ENCODE data around the gene MIP.
"Not testable (repeated sequence)": the region's sequence is repeated elsewhere in the genome, so short reads cannot be mapped to it uniquely, and the experiment has no call there.

Gene MIP

DNA sequence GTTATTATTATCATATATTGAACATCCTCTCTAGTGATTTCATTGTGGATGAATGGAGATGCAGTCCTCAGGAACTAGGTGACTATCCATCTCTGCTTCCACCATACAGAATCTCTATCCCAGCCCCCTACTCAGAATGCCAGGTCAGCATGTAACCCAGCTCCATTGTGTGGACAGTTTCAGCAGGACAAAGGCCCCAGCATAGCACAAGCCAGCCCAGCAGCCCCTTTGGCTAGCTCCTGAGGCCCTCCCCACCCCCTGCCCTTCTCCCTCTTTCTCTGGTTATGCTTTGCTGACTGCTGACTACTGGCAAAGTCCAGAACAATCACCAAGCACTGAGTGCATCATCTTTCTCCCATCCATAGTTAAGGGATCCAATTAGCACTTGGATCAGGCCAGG lies 8.1 kb upstream of the MIP start:
- no peak for DNase-seq

DNA sequence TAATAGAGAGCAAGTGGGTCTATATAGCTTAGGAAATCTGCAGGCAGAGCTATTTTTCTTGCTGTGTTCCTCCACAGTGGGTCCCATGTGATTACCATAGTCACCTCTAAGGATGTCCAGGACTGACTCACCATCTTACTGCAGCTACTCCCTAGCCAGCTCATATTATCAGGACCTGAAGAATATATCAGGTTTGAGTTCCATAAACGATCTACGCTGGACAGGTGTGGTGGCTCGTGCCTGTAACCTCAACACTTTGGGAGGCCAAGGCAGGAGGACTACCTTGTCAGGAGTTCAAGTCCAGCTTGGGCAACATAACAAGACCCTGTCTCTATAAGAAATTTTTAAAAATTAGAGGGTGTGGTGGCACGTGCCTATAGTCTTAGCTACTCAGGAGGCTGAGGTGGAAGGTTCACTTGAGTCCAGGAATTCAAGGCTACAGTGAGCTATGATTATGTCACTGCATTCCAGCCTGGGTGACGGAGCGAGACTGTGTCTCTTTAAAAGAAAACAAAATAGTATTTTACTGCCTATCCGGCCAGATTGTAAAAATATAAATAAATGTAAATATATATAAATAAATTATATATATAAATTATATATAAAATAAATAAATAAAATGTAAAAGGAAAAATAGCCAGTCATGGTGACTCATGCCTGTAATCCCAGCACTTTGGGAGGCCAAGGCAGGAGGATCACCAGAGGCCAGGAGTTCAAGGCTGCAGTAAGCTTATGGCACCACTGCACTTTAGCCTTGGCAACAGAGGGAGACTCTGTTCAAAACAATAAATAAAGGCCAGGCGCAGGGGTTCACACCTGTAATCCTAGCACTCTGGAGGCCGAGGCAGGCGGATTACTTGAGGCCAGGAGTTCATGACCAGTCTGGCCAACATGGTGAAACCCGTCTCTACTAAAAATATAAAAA lies 7.0 kb upstream of the MIP start:
- DNase-seq = no peak

- DNase-seq = no peak
Observed at GRCh38 chr12:56457817-56458216, 3.4 kb upstream of the MIP start.

GRCh38 chr12:56451147-56451546 lies 3.3 kb downstream of the MIP start:
- DNase-seq = no peak

GRCh38 chr12:56450241-56450640 lies 4.2 kb downstream of the MIP start:
- no peak for DNase-seq

DNA sequence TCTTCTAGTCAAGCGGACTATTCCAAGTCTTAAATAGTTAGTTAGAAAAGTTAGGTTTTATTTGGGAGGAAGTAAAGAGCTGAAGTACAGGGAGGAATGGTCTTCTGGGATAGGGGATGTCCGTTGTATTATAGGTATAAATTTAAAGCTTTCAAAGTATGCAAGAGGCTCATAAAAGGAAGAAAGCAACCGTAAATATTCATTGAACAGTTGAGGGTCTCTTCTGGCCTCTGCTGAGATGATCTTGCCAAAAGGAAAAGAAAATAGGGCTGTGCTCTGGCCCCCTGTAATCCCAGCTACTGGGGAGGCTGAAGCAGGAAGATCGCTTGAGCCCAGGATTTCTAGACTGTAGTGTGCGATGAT lies 4.9 kb downstream of the MIP start:
- DNase-seq = no peak

DNA sequence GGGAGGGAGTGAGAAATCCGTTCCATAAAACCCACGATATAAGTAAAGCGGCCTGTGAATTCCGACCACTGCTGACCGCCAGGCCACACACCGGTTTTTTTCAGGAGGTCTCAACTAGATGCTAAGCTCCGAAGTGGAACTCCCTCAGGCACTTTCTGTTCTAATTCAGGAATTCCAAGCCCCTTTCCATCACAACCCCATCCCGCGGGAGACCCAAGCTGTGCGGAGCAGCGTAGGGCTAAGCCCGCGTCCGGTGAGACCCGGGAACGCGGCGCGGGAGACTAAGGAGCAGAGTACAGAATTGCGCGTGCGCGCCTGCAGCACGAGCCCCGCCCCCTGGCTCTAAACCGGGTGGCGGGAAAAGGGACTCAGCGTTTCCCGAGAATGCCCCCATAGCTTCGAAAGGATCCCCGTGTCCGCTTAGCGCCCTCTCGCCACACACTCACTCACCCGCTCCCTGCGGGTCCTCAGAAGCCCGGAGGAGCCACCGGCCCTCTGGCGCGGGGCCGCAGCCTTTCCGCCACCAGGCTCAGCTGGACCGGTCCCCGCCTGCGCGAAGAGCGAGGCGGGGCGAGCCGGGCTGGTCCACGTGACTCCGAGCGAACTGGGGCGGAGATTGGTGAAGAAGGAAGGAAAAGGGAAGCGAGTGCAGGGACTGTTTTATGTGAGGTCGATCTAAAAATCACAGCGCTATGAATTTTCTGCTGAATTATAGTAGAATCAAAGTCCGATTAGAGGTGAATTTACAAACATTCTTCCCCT lies 5.4 kb downstream of the MIP start, which contains the start of gene TIMELESS:
Gene TIMELESS, minus strand, starts transcription at position 567 of the 762 bp plus-strand sequence. CDS start 15,256 bp downstream, outside the sequence.
- DNase-seq = peak; percentile 85

DNA sequence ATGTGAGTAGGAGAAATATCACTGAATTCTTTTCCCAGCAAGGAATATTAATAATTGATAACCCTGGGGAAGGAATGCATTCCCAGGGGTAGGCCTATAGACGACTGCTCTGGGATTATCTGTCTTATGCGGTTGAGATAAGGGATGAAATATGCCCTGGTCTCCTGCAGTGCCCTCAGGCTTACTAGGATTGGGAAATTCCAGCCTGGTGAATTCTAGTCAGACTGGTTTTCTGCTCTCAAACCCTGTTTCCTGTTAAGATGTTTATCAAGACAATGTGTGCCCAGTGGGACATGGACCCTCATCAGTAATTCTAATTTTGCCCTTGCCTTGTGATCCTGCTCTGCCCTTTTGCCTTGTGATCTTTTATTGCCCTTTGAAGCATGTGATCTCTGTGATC lies 11.2 kb downstream of the MIP start:
- DNase-seq = not testable (repeated sequence)

DNA sequence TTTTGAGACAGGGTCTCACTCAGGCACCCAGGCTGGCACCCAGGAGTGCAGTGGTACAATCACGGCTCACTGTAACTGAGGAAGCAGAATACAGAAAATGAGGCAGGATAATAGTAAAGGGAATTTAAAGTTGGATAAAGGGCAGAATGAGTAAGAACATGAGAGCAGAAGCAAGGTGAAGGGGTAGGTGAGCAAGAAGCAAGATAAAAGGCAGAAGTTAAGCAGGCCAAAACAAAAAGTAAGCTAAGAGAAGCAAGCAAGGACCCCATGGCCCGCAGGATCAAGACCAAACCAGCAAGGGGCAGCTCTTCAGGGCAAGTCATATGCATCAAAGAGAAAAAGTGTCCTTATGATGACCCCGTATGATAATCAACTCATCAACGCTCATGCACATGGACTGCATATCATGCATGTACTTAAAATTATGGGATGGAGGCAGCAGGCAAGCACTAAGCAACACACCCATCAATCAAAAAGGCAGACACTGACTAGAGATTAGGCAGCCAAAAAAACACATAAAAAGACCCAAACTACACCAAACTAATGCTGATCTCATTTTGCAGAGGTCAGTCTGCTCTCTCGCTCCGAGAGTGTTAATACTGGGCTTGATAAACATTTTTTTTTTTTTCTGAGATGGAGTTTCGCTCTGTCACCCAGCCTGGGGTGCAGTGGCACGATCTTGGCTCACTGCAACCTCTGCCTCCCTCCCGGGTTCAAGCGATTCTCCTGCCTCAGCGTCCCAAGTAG lies 16.9 kb downstream of the MIP start:
- no peak for DNase-seq

- no peak for DNase-seq
Observed at GRCh38 chr12:56434828-56435227, 19.6 kb downstream of the MIP start.

DNA sequence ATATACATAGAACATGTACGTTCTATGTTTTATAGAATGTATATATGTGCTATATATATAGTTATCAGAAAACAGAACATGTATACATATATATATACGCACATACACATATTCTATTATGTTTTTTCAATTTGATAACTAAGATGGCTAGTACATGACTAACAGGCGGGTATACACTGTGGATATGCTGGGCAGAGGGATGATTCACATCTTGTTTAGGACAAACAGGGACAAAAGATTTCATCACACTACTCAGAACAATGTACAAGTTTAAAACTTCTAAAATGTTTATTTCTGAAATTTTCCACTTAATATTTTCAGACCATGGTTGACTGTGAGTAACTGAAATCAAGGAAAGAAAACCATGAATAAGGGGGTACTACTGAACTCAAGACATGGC lies 22.6 kb downstream of the MIP start:
- no peak for DNase-seq

GRCh38 chr12:56431288-56431687 lies 23.2 kb downstream of the MIP start:
- no peak for DNase-seq

DNA sequence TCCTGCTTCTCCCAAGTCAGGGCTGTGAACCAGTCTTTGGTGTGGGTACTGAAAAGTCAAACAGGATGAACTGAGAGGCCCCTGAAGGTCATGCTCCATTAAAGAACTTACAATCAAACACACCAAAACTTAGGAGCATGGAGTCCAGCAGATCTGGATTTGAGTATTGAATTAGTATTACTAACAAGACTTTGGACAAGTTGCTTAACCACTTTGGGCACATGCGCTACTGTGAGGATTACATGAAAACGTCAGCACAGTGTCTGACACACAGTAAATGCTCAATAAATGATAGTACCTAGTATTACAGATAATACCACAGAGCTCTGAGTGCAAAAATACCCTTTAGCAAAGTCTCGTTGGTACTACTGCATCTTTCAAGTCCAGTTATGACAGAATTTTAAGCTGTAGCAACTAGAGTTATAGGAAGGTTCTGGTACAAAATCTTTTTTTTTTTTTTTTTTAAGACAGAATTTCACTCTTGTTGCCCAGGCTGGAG lies 28.5 kb downstream of the MIP start:
- no peak for DNase-seq

DNA sequence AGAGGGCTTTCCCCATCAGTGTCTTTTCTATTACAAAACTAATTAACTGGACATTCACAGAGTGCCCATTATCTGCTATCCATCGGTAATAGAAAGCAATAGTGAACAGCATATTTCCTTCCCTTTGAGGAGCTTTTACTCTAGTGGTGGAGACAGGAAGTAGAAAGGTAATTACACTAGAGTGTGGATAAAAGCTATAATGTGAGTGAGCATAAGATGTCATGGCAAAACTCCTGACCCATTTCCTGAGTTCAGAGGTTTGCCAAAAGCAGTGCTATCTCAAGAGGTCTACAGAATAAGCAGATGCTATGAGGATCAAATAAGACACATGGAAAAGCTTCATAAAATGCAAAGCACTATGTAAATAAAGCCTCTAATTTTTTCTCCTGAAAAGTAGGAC lies 29.3 kb downstream of the MIP start:
- DNase-seq = no peak

- DNase-seq = no peak
Observed at GRCh38 chr12:56420411-56420810, 34.0 kb downstream of the MIP start.

DNA sequence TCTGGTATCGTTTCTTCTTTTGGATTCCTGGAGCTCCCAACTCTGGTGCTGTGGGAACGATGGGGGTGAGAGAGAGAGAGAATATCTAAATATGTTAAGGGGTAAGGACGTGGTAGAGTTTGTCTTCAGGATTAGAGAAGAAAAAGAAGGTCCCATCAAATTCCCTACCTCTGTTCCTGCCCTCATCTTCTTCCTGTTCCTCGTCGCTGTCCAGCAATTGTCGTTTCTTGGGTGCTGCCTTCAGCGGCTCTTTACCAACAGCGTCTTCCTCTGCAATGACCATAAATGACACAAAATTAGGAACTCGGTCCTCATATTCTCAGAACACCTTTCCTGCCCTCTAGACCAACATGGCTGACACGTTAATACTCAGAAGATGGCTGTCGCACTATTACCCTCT lies 36.7 kb downstream of the MIP start:
- DNase-seq = no peak

DNA sequence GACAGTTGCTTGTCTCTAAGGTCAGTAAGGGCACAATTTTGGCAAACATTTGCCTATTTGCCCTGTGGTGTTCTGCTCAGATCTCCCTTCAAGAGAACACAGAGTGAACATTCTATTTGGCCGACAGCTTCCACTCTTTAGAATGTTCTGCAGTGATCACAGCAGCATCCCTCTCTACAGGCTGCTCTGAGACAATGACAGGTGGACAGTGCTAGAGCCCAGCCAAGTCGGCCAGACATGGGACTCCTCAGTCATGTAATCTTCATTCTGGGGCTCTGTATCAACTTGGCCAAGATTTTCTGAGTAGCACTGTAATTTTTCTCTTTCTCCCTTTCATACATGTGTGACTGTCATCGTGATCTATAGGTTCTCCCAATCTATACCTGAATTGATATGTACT lies 40.1 kb downstream of the MIP start:
- DNase-seq = no peak

GRCh38 chr12:56413392-56413791 lies 41.1 kb downstream of the MIP start:
- DNase-seq = no peak

- DNase-seq = no peak
Observed at GRCh38 chr12:56411781-56412639, 42.4 kb downstream of the MIP start.

DNA sequence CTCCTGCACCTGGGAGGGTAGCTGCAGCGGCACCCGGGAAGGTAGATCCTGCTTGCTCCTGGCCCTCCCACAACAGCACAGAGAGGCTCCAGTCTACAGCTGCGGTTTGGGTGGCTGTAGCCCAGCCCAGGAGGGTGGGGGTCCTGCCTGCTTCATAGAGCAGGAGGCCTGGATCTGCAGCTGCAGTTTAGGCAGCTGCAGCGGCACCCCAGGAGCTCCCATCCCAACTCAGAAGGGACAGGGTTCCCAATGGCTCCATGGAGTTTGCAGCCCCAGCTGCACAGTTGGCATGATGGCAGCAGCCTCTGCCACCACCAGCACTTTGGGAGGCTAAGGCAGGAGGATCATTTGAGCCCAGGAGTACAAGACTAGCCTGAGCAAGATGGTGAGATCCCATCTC lies 43.7 kb downstream of the MIP start:
- no peak for DNase-seq

DNA sequence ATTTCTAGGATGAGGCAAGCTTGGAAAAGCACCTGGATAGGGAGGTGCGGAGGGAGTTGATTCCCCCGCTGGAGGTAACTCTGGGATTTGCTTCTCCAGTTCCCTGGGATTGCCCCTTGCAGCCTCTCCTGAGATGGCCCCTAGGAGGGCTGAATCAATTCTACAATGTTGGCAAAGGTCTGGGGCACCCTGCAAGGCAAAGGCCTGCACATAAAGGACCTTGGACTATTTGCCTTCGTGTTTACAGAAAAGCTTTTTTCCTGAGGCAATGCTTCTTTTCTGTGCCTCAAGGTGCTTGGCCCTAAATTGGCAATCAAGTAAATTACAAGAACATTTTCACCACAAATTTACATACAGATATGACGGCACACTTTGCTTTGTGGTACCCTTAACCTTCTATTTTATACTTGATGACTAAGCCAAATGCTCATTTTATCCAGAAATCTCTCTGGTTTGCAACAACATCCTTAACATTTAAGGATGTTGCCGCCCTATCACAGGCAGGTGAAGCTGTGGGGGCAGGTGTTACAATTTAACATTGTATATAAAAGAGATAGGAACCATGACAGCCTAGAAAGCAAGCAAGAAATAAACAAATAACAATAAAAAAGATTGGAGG lies 45.5 kb downstream of the MIP start:
- no peak for DNase-seq

- not testable (repeated sequence) for DNase-seq
Observed at GRCh38 chr12:56404227-56404626, 50.2 kb downstream of the MIP start.
